ENCODE results near the gene MICAL2. TPM values are rescaled to one million over a fixed set of nuclear protein-coding genes. Genes with fewer than 3 reads are reported as not detected.

The MICAL2 gene
- total and polyA plus RNA-seq, 2 of the 8 experiments (the other 6 are each of a cell fraction or from before 2014, with no cell fraction given): 1.3 to 4.1 TPM

DNA sequence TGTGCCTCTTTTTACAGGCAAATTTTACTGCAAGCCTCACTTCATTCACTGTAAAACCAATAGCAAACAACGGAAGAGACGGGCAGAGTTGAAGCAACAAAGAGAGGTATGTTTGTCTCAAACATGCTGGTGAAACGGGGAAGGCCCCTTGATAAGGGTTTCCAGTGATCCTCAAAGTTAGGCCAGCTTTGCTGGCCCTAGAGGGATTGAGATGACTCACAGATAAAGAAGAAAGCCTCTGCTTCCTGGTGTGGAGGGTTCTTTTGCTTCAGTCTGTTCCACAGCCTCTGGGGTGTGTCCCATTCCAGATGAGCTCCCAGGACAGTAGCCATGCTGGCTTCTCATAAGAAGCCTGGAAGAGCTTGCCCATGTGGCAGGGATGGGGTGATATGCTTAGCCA, 148.1 kb downstream of the MICAL2 start:
- FAIRE-seq (no peak), DNase-seq (ENCODE audit: low read depth in 1 of 2, low spot score in 2 of 2) (no peak)
- H2BK15ac ChIP-seq (ENCODE audit: low read length): no peak overlapping the region
- CTCF ChIA-PET (ENCODE audit: partially characterized antibody): interaction anchor here (1.3 to 1.6 kb wide), 2 partner anchors 22 to 25 kb away, joined by 3 to 7 read pairs; no protein-coding TSS in a partner anchor
- H4K20me1 ChIP-seq (replicated peaks in 1 of 2; ENCODE audit: control insufficient read depth in 1 of 2, insufficient read depth in 2 of 2, low read length in 2 of 2): no peaks in the 10 kb centered on the region
- no peak overlapping the region for H3K4me2 ChIP-seq (ENCODE audit: insufficient read depth in 1 of 2, low read depth in 2 of 2, low read length in 2 of 2)
- H3K4ac ChIP-seq (replicated peaks; ENCODE audit: insufficient read length, low read depth, low read length): no peak overlapping the region
- H3K14ac ChIP-seq (ENCODE audit: insufficient read length): no peak overlapping the region
- H3K56ac ChIP-seq (replicated peaks; ENCODE audit: insufficient read length, low read depth, low read length): no peak overlapping the region
- H3K79me2 ChIP-seq (ENCODE audit: control insufficient read depth in 1 of 2, insufficient read depth in 2 of 2, low read length in 2 of 2): no peaks in the 10 kb centered on the region
- H4K5ac ChIP-seq (ENCODE audit: insufficient read length, low read depth, low read length): no peak overlapping the region
- H2BK5ac ChIP-seq (ENCODE audit: low read depth, low read length): no peak overlapping the region
- H3K79me1 ChIP-seq (ENCODE audit: low read depth, low read length): no peaks in the 10 kb centered on the region
- POLR2A ChIA-PET (ENCODE audit: partially characterized antibody): no interaction called here
- WGBS, 2 experiments (ENCODE audit: extremely low coverage in 1 of 2, insufficient coverage in 1 of 2, insufficient read length in 1 of 2, insufficient replicate concordance in 2 of 2, low coverage in 1 of 2, low lambda C conversion rate in 2 of 2, missing lambda C conversion rate in 1 of 2): 84% methylated on average over 3 of the region's 3 CpGs; no CpG with 5 or more reads in 1 of the 2 experiments
- no peak overlapping the region for H2BK12ac ChIP-seq (ENCODE audit: low read depth, low read length)
- H2AK5ac ChIP-seq (ENCODE audit: low read depth, low read length): no peak overlapping the region
- no peak overlapping the region for H3K18ac ChIP-seq (ENCODE audit: extremely low read depth, low read length)
- no peaks in the 10 kb centered on the region for H3K27me3 ChIP-seq (replicated peaks in 1 of 4; ENCODE audit: control insufficient read depth in 3 of 4, extremely low read depth in 1 of 4, insufficient read depth in 3 of 4, low read length in 3 of 4)
- H3K27ac ChIP-seq (ENCODE audit: low read depth, low read length): no peak overlapping the region
- H3K23me2 ChIP-seq (ENCODE audit: low read depth, low read length): no peaks in the 10 kb centered on the region
- no peaks in the 10 kb centered on the region for H3K9me3 ChIP-seq (ENCODE audit: insufficient read depth in 2 of 2, low read depth in 1 of 2, low read length in 1 of 2)
- no peak overlapping the region for H3K9ac ChIP-seq (replicated peaks in 1 of 4; ENCODE audit: extremely low read depth in 1 of 4, low read depth in 3 of 4, low read length in 3 of 4)
- no peak overlapping the region for H2AFZ ChIP-seq (ENCODE audit: low read length)
- H3K36me3 ChIP-seq (ENCODE audit: control insufficient read depth in 2 of 4, insufficient read depth in 4 of 4, low read length in 3 of 4): no peaks in the 10 kb centered on the region
- no peak overlapping the region for H2BK120ac ChIP-seq (replicated peaks; ENCODE audit: low read depth, low read length)
- no peak overlapping the region for H4K8ac ChIP-seq (ENCODE audit: extremely low read depth, insufficient read depth, low read length)
- H3K23ac ChIP-seq (ENCODE audit: insufficient read length): no peak overlapping the region
- no peaks in the 10 kb centered on the region for H3K4me1 ChIP-seq (replicated peaks in 1 of 4; ENCODE audit: control insufficient read depth in 3 of 4, insufficient read depth in 4 of 4, low read length in 3 of 4)
- no peak overlapping the region for H4K91ac ChIP-seq (replicated peaks; ENCODE audit: insufficient read length, low read length)
- H3K4me3 ChIP-seq (ENCODE audit: extremely low read depth in 1 of 4, insufficient read depth in 2 of 4, low read depth in 3 of 4, low read length in 4 of 4): no peak overlapping the region
- TF ChIP-seq RFX5 (IDR thresholded peaks at IDR 0.05; ENCODE audit: borderline replicate concordance, low read depth, low read length) (no peak), ASH2L (IDR thresholded peaks at IDR 0.05; ENCODE audit: low read length) (no peak), USF2 (IDR thresholded peaks at IDR 0.05; ENCODE audit: low read length) (no peak), BACH1 (IDR thresholded peaks at IDR 0.05; ENCODE audit: low read length) (no peak), POU5F1 (IDR thresholded peaks at IDR 0.05; ENCODE audit: low read depth, low read length) (no peak)
- TF ChIP-seq, protein P1, sequence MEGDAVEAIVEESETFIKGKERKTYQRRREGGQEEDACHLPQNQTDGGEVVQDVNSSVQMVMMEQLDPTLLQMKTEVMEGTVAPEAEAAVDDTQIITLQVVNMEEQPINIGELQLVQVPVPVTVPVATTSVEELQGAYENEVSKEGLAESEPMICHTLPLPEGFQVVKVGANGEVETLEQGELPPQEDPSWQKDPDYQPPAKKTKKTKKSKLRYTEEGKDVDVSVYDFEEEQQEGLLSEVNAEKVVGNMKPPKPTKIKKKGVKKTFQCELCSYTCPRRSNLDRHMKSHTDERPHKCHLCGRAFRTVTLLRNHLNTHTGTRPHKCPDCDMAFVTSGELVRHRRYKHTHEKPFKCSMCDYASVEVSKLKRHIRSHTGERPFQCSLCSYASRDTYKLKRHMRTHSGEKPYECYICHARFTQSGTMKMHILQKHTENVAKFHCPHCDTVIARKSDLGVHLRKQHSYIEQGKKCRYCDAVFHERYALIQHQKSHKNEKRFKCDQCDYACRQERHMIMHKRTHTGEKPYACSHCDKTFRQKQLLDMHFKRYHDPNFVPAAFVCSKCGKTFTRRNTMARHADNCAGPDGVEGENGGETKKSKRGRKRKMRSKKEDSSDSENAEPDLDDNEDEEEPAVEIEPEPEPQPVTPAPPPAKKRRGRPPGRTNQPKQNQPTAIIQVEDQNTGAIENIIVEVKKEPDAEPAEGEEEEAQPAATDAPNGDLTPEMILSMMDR (IDR thresholded peaks at IDR 0.05; ENCODE audit: control extremely low read depth in 1 of 3, insufficient read depth in 1 of 3, low read depth in 1 of 3, low read length in 3 of 3): no peak
- H2BK20ac ChIP-seq (ENCODE audit: low read length): no peak overlapping the region

All from H1 (cell line).